ENCODE results near the gene ENTREP3.

Gene ENTREP3

GRCh38 chr1:155278689-155279160, 23.4 kb upstream of the ENTREP3 start:
- DNase-seq (ENCODE audit: low spot score): no peak

- peak; percentile 80 for DNase-seq (ENCODE audit: low spot score)
Observed at GRCh38 chr1:155277902-155278688, 22.8 kb upstream of the ENTREP3 start.

GRCh38 chr1:155277070-155277901, 22.0 kb upstream of the ENTREP3 start, which contains the start of gene HCN3:
Gene HCN3 (plus strand): TSS chr1:155277463. CDS start chr1:155277591, 128 bp downstream.
- peak; percentile 96 for DNase-seq (ENCODE audit: low spot score)

- peak; percentile 95 for DNase-seq (ENCODE audit: low spot score)
Observed at GRCh38 chr1:155273343-155274245, 18.3 kb upstream of the ENTREP3 start, which contains the start of gene CLK2. Gene CLK2 (minus strand): TSS chr1:155273504. CDS start chr1:155270977, 2,527 bp downstream.

GRCh38 chr1:155272466-155273342, 17.4 kb upstream of the ENTREP3 start:
- DNase-seq (ENCODE audit: low spot score): no peak

GRCh38 chr1:155269381-155269780, 14.1 kb upstream of the ENTREP3 start:
- DNase-seq (ENCODE audit: low spot score): no peak

GRCh38 chr1:155268630-155269029, 13.3 kb upstream of the ENTREP3 start:
- no peak for DNase-seq (ENCODE audit: low spot score)

- DNase-seq (ENCODE audit: low spot score): no peak
Observed at GRCh38 chr1:155267373-155267772, 12.1 kb upstream of the ENTREP3 start.

GRCh38 chr1:155266553-155266952, 11.3 kb upstream of the ENTREP3 start:
- no peak for DNase-seq (ENCODE audit: low spot score)

- no peak for DNase-seq (ENCODE audit: low spot score)
Observed at GRCh38 chr1:155263067-155263466, 7.8 kb upstream of the ENTREP3 start.

- peak; percentile 97 for DNase-seq (ENCODE audit: low spot score)
Observed at GRCh38 chr1:155261852-155262673, 6.8 kb upstream of the ENTREP3 start, which contains the start of gene SCAMP3. Gene SCAMP3 (minus strand): TSS chr1:155262360. CDS start chr1:155262151, 209 bp downstream.

- DNase-seq (ENCODE audit: low spot score): peak; percentile 19
Observed at GRCh38 chr1:155261493-155261851, 6.2 kb upstream of the ENTREP3 start.

- DNase-seq (ENCODE audit: low spot score): no peak
Observed at GRCh38 chr1:155260276-155260675, 5.0 kb upstream of the ENTREP3 start.

- DNase-seq (ENCODE audit: low spot score): no peak
Observed at GRCh38 chr1:155256058-155256852, 972 bp upstream of the ENTREP3 start.

GRCh38 chr1:155254714-155255242, 505 bp downstream of the ENTREP3 start:
- DNase-seq (ENCODE audit: low spot score): no peak

- DNase-seq (ENCODE audit: low spot score): no peak
Observed at GRCh38 chr1:155254228-155254713, 1.0 kb downstream of the ENTREP3 start.

GRCh38 chr1:155253797-155254196, 1.5 kb downstream of the ENTREP3 start:
- no peak for DNase-seq (ENCODE audit: low spot score)

- no peak for DNase-seq (ENCODE audit: low spot score)
Observed at GRCh38 chr1:155253208-155253607, 2.1 kb downstream of the ENTREP3 start.

All from germinal center (tissue), 1 donor.